GM12865 (cell line): ENCODE data around the gene POU3F2.

Experiments used
- DNase-seq: peaks from one replicate; pipeline ENCODE4 v3.0.0; 2010; ENCODE audit warnings: low read depth
- H3K4me3 ChIP-seq: 2 replicates; pipeline ENCODE4 v1.5.1; 2011; ENCODE audit warnings: mild to moderate bottlenecking, low read depth, low read length, control low read depth
- CTCF ChIP-seq: IDR thresholded peaks from 2 replicates; pipeline ENCODE4 v1.5.1; 2011; ENCODE audit warnings: low read length, control low read depth, low read depth, inconsistent platforms; ENCODE audit not compliant: insufficient read depth; ENCODE audit errors: missing control alignments

POU3F2 gene

GRCh38 chr6:98840996-98841513 lies 6.7 kb downstream of the POU3F2 start:
- DNase-seq = no peak
- no peak for TF ChIP-seq CTCF
- no peak overlapping the region for H3K4me3 ChIP-seq

GRCh38 chr6:98841621-98842341 lies 7.4 kb downstream of the POU3F2 start:
- DNase-seq = no peak
- no peak for TF ChIP-seq CTCF
- H3K4me3 ChIP-seq = no peak overlapping the region

- no peak for TF ChIP-seq CTCF
- no peak for DNase-seq
- H3K4me3 ChIP-seq = no peak overlapping the region
These were observed 8.2 kb downstream of the POU3F2 start for GRCh38 chr6:98842342-98843180.

GRCh38 chr6:98843271-98844243 lies 9.2 kb downstream of the POU3F2 start:
- TF ChIP-seq CTCF = no peak
- no peak overlapping the region for H3K4me3 ChIP-seq
- no peak for DNase-seq

GRCh38 chr6:98844244-98845210 lies 10.2 kb downstream of the POU3F2 start:
- TF ChIP-seq CTCF = no peak
- DNase-seq = no peak
- no peak overlapping the region for H3K4me3 ChIP-seq
